Suppressor macrophage treated with lipopolysaccharide for 1 hour (primary cell): ENCODE data around the gene ASPHD1.
A peak's percentile ranks its signal among the peaks of the same experiment; 100 is the strongest.
"Not testable (repeated sequence)": the region's sequence is repeated elsewhere in the genome, so short reads cannot be mapped to it uniquely, and the experiment has no call there.

Source experiments
- DNase-seq, 3 donors: peaks; one replicate each; pipeline ENCODE4 v3.0.0-alpha.2; 2020 to 2022

ASPHD1 gene

DNA sequence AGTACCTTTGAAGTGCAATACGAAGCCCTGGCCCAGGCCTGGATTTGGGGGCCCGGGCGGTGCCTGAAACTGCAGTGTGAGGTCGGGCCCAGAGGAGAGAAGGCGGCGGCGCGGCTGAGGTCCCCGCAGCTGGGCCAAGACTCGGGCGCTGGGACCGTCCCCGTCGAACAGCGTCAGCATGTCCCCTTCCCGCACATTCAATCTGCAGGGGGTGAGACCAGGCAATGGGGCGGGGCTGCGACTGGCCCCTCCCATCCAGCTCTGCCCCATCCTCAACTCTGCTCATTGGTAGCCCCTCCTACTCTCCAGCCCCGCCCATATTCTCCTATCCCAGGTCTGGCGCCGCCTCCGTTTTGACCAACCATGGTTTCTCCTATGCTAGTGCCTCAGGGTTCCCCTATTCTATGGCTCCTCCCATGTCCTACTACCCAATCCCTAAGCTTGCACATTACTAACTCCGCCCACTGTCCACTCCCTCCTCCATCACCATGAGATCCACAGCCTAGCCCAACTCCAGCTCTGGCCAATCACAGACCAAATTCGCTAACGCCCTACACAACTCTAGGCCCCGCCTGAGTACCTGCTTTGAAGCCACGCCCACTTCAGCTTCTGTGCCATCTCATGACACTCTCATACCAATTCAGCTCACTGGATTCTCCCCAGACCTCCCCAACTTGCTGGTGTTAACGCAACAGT is 22.9 kb upstream of the ASPHD1 start:
- peak; percentile 77 to 86 (median 80) for DNase-seq

DNA sequence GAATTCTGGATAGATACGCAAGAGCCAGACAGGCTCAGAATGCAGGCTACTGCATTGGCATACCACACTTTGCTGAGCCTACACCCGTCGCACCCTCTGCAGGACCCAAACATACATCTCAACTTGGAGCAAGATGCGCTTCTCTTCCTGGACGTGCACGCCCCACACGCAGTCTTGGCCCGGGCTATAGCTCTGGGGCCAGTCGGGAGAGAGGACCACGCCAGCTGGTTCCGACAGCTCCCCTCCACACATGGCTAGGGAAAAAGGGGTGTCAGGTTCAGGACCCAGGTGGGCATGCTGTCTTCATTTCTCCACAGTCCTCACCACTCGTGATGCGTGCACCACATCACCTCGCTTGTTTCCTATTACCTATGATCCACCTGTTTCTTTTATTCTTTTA is 22.1 kb upstream of the ASPHD1 start:
- no peak for DNase-seq

DNA sequence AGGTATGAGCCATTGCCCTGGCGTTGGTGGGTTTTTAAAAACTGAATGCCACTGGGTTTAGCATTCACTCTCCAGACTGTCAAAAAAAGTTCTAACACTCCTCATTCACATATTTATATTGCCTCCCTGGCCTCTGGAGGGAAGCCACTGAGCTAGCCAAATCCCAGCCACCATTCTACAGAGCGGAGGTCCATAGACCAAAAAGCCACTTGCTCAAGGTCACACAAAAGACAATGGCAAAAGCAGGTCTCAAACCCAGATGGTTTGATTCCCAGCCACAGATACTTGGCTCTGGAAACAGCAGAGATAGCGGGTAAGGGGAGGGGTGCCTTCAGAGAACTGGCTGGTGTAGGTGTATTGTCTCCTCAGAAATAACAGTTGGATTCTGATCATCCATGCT is 19.2 kb upstream of the ASPHD1 start:
- no peak for DNase-seq

DNA sequence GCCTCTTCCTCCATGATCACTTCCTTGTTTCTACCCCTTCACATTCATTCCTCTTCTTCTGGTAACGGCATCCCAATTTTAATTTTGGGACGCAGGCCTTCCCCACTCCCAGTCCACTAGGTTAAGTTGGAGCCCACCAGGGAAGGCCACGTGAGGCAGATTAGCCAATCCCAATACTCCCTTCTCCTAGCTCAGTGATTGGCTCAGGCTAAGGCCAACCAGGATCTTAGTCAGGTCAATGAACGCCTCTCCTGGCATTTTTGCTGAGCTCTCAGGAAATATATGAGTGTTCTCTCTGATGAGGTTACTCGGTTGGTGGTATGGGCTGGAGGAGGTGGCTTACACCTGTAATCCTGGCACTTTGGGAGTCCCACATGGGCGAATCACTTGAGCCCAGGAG is 16.3 kb upstream of the ASPHD1 start:
- no peak for DNase-seq

DNA sequence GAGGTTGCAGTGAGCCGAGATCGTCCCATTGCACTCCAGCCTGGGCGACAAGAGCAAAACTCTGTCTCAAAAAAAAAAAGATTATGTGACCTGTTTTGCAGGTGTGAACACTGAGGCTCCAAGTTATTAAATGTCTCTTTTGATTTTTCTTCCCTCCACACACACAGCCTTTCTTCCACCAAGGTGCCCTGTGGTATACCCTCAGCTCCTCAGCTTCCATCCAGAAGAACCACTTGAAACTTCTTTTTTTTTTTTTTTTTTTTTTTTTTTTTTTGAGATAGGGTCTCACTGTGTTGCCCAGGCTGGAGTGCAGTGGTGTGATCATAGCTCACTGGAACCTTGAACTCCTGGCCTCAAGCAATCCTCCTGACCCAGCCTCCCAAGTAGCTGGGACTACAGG is 10.9 kb upstream of the ASPHD1 start:
- not testable (repeated sequence) for DNase-seq

DNA sequence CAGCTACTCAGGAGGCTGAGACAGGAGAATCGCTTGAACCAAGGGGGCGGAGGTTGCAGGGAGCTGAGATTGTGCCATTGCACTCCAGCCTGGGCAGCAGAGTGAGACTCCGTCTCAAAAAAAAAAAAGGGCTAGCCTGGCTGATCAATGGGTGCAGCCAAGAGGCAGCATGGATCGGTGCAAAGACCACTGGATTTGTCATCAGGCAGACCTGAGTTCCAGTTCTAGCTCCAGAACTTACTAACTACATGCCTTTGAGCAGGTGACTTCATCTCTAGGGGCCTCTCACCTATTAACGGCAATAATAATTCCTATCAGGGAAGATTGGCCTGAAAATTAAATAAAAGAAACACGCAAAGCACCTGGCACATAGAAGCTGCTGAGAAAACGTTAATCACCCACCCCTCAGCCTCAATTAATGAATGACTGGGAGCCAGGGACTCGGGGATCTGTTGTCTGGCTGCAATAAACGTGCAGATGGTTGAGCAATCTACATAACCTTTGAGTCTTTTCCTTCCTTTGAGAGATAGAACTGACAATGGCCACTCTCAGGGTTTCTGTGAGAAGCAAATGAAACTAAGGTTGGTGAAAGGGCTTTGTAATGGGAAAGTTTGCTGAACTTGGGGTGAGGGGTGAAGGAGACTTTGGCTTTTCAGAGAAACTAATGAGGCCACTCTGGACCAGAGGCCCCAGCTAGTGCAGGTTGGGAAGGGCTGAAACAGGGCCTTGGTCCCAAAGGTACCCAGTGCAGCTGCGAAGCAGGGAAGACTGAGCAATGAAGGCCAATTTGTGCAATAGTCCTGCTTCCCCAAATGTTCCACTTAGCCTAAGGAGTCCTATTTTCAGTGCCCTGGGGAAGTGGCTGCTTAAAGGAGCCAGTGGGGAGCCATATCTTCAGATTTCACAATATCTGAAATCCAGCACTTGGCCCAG is 8.5 kb upstream of the ASPHD1 start:
- peak; percentile 70 to 75 (median 73) for DNase-seq

DNA sequence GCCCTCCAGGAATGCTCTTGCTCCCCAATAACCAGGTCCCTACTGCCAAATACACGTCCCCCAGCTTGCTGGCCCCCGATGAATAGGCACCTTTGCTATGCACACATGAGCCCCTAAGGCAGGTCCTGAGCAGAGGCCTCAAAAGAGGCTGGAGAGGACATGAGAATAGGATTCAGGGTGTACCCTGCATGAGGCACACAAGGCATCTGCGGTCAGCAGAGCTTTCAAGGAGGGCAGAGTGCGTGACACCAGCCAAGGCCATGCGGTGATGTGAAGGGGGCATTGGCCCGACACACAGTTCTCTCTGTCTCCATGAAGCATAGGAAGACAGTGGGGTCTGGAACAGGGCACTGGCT is 7.9 kb upstream of the ASPHD1 start:
- DNase-seq: no peak

DNA sequence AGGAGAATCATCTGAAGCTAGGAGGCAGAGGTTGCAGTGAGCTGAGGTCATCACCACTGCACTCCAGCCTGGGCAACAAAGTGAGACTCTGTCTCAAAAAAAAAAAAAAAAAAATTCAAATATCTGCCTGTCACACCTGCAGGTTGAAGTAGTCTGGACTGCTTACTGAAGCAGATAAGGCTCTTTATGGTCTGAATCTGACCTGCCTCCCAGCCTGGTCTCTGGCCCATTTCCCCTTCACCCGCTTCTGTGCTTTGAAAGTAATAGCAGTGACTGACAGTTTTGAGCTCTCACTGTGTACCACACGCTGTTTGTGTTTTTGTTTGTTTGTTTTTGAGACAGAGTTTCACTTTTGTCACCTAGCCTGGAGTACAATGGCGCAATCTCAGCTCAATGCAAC is 6.7 kb upstream of the ASPHD1 start:
- DNase-seq: no peak

DNA sequence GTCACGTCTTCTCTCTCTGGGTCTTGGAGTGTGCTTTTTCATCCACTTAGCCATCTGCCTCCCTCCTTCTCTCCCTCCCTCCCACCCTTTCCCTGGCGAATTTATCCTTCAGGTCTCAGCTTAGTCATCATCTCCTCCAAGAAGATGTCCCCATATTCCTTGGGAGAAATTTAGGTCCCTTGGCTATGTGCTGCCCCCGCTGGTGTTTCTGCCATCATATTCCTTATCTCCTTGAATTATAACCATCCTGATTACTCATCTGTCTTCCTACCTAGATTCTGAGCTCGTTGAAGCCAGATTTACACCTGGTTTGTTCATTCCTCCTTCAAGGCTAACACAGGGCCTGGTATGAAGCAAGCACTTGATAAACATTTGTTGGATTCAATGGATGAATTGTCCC is 5.9 kb upstream of the ASPHD1 start:
- DNase-seq: no peak

DNA sequence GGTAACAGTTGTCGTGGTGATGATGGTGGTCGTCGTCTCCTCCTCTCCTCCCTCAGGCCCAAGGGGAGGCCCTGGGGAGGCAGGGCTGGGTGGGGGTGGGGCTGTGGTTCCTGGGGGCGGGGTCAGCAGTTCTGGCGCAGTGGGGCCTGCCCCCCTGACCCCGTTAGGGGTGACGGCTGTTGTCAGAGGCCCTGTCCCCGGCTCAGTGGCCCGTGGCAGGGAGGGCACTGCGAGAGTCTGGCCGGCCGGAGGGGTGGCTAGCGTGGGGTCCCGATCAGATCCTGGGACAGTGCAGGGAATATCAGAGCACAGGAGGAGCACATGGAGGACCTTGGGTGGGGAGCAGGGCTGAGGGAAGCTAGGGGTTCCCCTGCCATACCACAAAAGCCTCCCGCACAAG is 3.4 kb upstream of the ASPHD1 start:
- DNase-seq: no peak

DNA sequence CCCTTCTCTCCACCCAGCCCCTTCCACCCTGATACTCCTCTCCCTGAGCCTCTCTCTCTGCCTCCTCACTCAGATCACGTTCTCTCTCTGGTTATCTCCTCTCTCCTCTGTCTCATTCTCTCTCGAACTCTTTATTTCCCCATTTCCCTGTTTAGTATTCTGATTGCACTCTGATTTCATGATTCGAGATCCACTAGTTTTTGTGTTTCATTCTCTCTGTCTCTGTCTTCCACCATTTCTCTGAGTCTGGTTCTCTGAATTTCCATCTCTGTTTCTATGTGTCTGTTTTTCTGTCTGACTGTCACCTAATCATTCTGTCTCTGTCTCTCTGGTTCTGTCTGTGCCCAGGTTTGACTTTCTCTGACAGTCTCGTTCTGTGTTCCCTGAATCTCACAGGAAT is 3.0 kb upstream of the ASPHD1 start:
- no peak for DNase-seq

DNA sequence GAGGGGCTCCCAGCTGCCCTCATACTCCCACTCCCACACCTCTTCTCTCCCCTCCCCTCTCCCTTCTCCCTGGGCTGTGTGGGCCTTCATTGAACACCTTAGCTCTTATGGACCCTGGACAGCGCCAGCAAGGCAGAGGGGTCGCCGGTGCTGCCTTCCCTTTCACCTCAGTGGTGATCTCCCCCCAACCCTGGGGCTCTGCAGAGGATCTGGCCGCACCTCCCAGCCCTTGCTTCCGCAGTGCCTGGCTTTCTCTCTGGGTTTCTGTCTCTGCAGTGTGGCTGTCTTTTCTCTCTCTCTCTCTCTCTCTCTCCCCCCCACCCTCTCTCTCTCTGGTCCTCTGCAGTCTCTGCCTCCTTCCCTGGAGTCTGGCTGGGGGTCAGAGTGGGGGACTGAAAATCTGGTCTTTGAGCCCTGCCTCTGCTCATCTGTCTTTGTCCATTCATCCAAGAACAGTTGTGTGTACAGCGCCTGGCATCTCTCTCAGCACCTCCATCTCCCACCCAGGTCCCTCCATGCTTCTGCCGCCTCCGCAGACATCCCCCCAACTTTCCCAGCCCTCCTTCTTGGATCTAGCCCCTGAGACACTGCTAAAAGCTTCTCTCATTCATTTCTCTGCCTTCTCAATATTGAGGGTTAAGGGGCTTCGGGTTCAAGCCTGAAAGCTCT is 2.0 kb upstream of the ASPHD1 start:
- no peak for DNase-seq

DNA sequence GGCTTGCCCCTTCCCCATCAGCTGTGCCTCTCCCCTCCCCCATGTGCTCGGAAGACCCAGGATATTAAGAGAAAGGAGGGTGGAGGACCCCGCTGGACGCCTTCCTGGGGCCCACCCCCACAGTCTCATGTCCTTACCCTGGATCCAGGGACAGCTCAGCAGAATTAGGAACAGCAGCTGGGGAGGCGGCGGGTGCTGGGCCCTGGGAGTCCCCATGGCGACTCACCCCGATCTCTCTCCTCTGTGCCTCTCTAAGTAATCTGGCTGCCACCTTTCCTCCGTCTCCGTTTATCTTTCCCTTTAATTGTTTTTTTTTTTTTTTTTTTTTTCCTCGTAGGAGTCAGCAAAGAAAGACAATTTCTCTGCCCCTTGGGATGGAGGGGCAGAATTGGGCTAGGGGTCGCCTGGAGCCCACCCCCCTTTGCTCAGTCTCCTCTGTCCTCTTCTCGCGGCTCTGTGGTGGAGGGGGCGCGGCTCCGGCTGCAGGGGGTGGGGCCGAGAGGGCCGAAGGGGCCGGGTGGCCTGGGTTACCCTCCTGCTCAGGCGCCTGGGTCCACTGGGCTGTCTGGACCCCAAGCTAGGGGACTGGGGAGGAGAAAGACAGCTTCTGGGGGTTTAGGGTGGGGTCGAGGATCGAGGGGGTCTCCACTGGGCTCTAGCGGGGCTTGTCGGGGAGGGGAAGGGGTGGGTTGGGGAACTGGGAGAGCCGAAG is 1.3 kb upstream of the ASPHD1 start:
- peak; percentile 20 to 50 (median 34) for DNase-seq

DNA sequence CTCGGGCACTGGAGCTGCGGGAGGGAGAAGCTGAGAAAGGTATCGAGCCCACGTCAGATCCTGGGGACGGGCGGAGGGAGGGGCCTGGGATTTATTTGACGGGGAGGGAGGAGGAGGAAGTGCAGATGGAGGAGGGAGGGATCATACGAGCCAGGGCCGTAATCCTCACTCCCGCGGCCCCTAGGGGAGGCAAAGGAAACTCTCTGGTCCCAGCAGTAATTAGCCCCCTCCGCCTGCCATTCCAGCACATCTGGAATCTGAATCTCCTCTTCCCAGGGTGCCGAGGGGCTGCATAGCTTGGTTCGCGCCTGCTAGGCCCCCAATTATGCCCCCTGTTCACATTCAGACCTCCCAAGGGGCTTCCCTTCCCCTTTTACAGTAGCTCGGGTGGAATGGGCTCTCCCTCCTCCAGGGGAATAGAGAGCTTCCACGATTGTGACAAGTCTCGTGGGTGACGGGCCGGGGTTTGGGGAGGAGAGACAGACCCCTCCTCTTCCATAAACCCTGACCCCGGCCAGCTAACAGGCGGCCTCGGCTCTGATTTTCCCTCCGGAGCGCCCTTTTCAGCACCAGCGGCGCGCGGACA is 679 bp upstream of the ASPHD1 start, which contains the start of gene SEZ6L2:
Gene SEZ6L2 (minus strand): TSS at position 35 of the 586 bp plus-strand sequence. CDS start 531 bp downstream, outside the sequence.
- peak; percentile 58 to 87 (median 74) for DNase-seq

DNA sequence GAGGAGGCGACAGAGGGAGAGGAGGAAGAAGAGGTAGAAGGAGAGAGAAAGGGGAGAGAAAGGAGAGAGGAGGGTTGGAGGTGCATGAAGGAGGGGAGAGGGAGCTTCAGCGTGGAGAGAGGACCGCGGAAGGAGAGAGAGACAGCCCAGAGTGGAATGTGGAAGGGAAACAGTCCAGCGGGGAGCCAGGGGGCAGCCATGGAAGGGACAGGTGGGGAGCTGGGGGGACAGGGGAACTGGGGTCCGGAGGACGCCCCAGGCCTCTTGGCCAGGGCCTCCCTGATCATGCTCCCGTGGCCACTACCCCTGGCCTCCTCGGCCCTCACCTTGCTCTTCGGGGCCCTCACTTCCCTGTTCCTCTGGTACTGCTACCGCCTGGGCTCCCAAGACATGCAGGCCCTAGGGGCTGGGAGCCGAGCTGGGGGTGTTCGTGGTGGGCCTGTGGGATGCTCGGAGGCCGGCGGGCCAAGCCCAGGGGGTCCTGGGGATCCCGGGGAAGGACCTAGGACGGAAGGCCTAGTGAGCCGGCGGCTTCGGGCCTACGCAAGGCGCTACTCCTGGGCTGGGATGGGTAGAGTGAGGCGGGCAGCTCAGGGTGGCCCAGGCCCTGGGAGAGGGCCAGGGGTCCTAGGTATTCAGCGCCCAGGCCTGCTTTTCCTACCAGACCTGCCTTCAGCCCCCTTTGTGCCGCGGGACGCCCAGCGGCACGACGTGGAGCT is 759 bp downstream of the ASPHD1 start:
- DNase-seq: no peak

DNA sequence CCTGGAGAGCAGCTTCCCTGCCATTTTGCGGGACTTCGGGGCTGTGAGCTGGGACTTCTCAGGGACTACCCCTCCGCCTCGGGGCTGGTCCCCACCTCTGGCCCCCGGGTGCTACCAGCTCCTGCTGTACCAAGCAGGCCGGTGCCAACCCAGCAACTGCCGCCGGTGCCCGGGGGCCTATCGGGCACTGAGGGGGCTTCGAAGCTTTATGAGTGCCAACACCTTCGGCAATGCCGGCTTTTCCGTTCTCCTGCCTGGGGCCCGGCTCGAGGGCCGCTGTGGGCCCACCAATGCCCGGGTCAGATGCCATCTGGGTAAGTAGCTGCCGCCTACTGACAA is 1.3 kb downstream of the ASPHD1 start:
- DNase-seq: no peak

DNA sequence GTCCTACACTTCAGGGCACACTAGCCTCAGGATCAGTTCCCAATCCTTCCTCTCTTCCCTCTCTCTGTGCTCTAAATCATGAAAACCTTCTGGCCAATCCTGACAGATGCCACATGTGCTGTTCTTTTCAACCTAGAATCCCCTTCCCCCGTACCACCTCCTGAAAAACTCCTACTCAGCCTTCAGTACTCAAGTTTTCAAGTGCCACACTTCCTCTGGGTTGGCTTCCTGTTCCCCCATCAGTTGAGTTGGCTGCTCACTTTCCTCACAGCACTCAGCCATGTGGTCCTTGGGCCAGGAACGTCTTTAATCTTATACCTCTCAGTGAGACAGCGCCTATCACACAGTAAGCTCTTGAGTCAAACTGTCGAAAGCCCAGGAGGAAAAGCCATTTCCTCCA is 3.3 kb downstream of the ASPHD1 start:
- DNase-seq: peak in 2 of 3 donors; percentile 22 to 24

DNA sequence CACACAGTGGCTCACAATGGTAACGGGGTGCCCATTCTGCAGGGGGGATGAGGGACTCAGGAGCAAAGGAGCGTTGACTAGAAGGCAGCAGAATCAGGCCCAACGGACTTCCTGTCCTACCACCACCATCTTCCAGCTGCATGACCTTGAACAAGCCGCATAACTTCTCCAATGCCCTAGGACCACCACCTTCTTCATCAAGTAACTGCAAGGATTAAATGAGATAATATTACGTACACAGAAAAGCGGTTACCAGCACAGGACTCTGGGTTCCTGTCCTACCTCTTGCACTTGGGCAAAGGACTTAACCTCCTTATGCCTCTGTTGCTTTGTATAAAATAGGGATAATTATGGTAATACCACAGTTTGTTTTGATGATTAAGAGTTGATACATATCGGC is 4.7 kb downstream of the ASPHD1 start:
- no peak for DNase-seq

DNA sequence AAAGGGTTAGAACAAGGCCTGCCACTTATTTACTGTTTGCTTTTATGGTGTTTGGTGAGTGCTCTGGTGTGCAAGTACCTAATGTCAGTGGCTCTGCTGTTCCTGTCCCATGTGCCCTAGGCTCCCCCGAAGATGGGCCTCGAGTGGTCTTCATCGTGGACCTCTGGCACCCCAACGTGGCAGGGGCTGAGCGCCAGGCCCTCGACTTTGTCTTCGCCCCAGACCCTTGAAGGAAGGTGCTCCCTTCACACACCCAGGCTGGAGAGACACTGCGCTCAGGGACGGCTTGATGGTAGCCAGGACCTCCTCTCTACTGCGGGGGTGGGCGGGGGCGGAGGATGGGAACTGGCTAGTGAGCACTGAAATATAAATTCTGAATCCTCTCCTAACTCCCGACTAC is 5.4 kb downstream of the ASPHD1 start:
- DNase-seq: no peak

DNA sequence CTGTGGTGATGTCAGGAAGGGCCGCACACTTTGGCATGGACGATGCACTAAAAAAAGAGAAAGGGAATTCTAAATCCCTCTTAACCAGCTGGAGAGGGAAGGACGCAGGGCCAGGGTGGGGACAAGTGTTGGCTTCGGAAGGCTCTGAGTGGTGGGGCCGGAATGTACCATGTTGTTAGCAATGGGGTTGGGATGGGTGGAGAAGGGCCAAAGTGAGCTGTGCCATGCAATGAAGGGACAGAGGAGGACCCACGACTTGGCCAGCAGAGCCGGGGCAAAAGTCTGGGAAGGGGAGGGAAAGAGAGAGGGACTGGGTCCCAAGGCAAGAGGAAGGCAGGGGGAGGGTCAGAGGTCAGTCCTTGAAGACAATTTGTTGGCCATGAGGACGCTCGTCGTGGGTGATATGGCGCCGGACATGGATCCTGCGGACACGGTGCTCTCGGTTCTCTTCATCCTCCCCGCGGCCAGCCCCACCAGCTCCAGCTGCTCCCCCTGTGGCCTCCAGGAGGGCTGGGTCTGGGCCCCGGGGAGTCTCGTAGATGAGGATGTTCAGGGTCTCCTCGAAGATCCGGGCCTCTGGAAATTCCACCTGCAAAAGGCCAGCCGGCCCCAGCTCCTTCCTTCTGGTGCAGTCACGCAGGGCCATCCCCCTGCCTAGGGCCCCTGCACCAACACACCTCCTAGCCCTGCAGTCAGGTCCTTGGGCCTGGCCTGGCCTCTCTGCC is 6.4 kb downstream of the ASPHD1 start:
- no peak for DNase-seq

DNA sequence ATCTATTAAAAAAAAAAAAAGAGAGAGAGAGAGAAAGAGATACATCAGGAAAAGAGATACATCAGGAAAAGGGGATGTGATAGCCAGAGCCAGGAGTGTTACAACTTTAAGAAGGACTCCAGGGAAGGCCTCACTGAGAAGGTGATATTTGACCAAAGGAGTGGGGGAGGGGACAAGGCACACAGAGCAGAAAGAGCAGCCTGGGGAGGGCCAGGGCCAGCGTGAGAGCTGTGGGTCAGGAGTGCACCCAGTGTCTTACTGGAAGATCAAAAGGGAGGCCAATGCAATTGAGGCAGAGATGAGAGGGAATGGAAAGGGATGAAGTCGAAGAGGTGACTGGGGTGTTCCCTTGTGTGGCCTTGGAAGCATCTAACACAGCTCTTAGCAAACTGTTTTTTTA is 7.7 kb downstream of the ASPHD1 start:
- no peak for DNase-seq
